GM23338 (cell line): ENCODE measurements around the gene DTNA. TPM values are rescaled to one million over a fixed set of nuclear protein-coding genes. Genes with fewer than 3 reads are reported as not detected.
"Not testable (repeated sequence)": the region's sequence is repeated elsewhere in the genome, so short reads cannot be mapped to it uniquely, and the experiment has no call there.

Experiments used
- ATAC-seq: fragments of 200-7000 bp; cut with Tn5 transposase; 3 replicates; pipeline ENCODE4 v1.9.1; 2020
- DNase-seq: peaks from one replicate; pipeline ENCODE4 v3.0.0-alpha.2; 2015; ENCODE audit warnings: low spot score
- H2AFZ ChIP-seq: fragments of 200-600 bp; sonication (generic); 2 replicates; pipeline ENCODE4 v1.8.0; 2016; ENCODE audit warnings: antibody characterized with exemption, mild to moderate bottlenecking, moderate library complexity
- H3F3A ChIP-seq: fragments of 200-600 bp; sonication (generic); replicated peaks from 2 replicates; pipeline ENCODE4 v1.8.0; 2017; ENCODE audit warnings: antibody characterized with exemption, mixed run types, low read depth
- H3K27ac ChIP-seq: fragments of 200-600 bp; sonication (generic); 2 replicates; pipeline ENCODE4 v1.6.1; 2016; ENCODE audit warnings: low read depth
- H3K27me3 ChIP-seq: fragments of 200-600 bp; sonication (generic); 2 replicates; pipeline ENCODE4 v1.8.0; 2016; ENCODE audit warnings: mild to moderate bottlenecking, mixed run types, moderate library complexity; ENCODE audit not compliant: insufficient read depth
- H3K36me3 ChIP-seq: fragments of 200-600 bp; sonication (generic); 2 replicates; pipeline ENCODE4 v1.8.0; 2016; ENCODE audit warnings: mild to moderate bottlenecking; ENCODE audit not compliant: insufficient read depth
- H3K4me1 ChIP-seq: fragments of 200-600 bp; sonication (generic); 2 replicates; pipeline ENCODE4 v1.8.0; 2016; ENCODE audit warnings: mild to moderate bottlenecking, moderate library complexity; ENCODE audit not compliant: insufficient read depth
- H3K4me2 ChIP-seq: fragments of 200-600 bp; sonication (generic); 2 replicates; pipeline ENCODE4 v1.7.1; 2017; ENCODE audit warnings: mixed run types
- H3K4me3 ChIP-seq: fragments of 200-600 bp; sonication (generic); 2 replicates; pipeline ENCODE4 v1.6.1; 2016; ENCODE audit warnings: mixed run types
- H3K79me2 ChIP-seq: fragments of 200-600 bp; sonication (generic); replicated peaks from 2 replicates; pipeline ENCODE4 v1.8.0; 2017; ENCODE audit warnings: mild to moderate bottlenecking; ENCODE audit not compliant: insufficient read depth
- H3K9me2 ChIP-seq: fragments of 200-600 bp; sonication (generic); 2 replicates; pipeline ENCODE4 v1.8.0; 2017; ENCODE audit not compliant: insufficient read depth
- H4K20me1 ChIP-seq: fragments of 200-600 bp; sonication (generic); replicated peaks from 2 replicates; pipeline ENCODE4 v1.8.0; 2017; ENCODE audit warnings: mild to moderate bottlenecking; ENCODE audit not compliant: insufficient read depth
- H3K27ac Mint-ChIP-seq: 2 replicates; pipeline ENCODE4 v1.8.0; 2020; ENCODE audit warnings: inconsistent platforms, mild to moderate bottlenecking, moderate library complexity, mixed read lengths
- H3K27me3 Mint-ChIP-seq: 3 replicates; pipeline ENCODE4 v1.8.0; 2022; ENCODE audit warnings: low read depth, mild to moderate bottlenecking, moderate library complexity, mixed read lengths, inconsistent platforms; ENCODE audit not compliant: insufficient read depth, poor library complexity
- H3K36me3 Mint-ChIP-seq: 3 replicates; pipeline ENCODE4 v1.8.0; 2021; ENCODE audit warnings: low read depth, mild to moderate bottlenecking, inconsistent platforms, moderate library complexity, mixed read lengths
- H3K4me1 Mint-ChIP-seq: 3 replicates; pipeline ENCODE4 v1.8.0; 2020; ENCODE audit warnings: mild to moderate bottlenecking, inconsistent platforms, mixed read lengths
- H3K4me3 Mint-ChIP-seq: 3 replicates; pipeline ENCODE4 v1.8.0; 2021; ENCODE audit warnings: moderate library complexity, mild to moderate bottlenecking, inconsistent platforms, mixed read lengths
- H3K9me3 Mint-ChIP-seq: 3 replicates; pipeline ENCODE4 v1.8.0; 2020; ENCODE audit warnings: moderate library complexity, mild to moderate bottlenecking, inconsistent platforms, mixed read lengths
- CREB1 ChIP-seq: fragments of 250-450 bp; sonication (Bioruptor Pico); IDR thresholded peaks from 2 replicates; pipeline ENCODE4 v1.5.0; 2020; ENCODE audit warnings: low read depth, mild to moderate bottlenecking, moderate library complexity
- ETS1 ChIP-seq: IDR thresholded peaks from 2 replicates; pipeline ENCODE4 v1.6.1; 2016; ENCODE audit warnings: antibody characterized with exemption
- EZH2 ChIP-seq: fragments of 200-600 bp; sonication (generic); IDR thresholded peaks from one replicate; pipeline ENCODE4 v1.8.0; 2017; ENCODE audit warnings: antibody characterized with exemption, mild to moderate bottlenecking, low read depth; ENCODE audit not compliant: unreplicated experiment
- JUNB ChIP-seq: IDR thresholded peaks from one replicate; pipeline ENCODE4 v1.6.1; 2016; ENCODE audit warnings: antibody characterized with exemption; ENCODE audit not compliant: unreplicated experiment
- NANOG ChIP-seq: IDR thresholded peaks from 2 replicates; pipeline ENCODE4 v1.6.1; 2016; ENCODE audit warnings: antibody characterized with exemption, borderline replicate concordance
- POLR2AphosphoS5 ChIP-seq: IDR thresholded peaks from 2 replicates; pipeline ENCODE4 v1.6.1; 2016; ENCODE audit warnings: antibody characterized with exemption, low read depth
- REST ChIP-seq: IDR thresholded peaks from one replicate; pipeline ENCODE4 v1.6.1; 2018; ENCODE audit warnings: antibody characterized with exemption; ENCODE audit not compliant: unreplicated experiment
- STAT1 ChIP-seq: IDR thresholded peaks from one replicate; pipeline ENCODE4 v1.6.1; 2016; ENCODE audit warnings: antibody characterized with exemption; ENCODE audit not compliant: unreplicated experiment
- ZNF114 ChIP-seq: fragments of 250-450 bp; sonication (Bioruptor Pico); IDR thresholded peaks from 2 replicates; pipeline ENCODE4 v1.5.0; 2020; ENCODE audit warnings: mild to moderate bottlenecking, moderate library complexity
- ZNF462 ChIP-seq: fragments of 250-450 bp; sonication (Bioruptor Pico); IDR thresholded peaks from 2 replicates; pipeline ENCODE4 v1.5.0; 2020; ENCODE audit warnings: mild to moderate bottlenecking, moderate library complexity
- polyA plus RNA-seq: library from polyadenylated mRNA; unstranded; fragments of >200 nt; fragmentation: Nextera tagmentation; extraction: Ambion mirVana; gene quantifications from 2 replicates; pipeline ENCODE4 v1.2.1, GENCODE V29; 2016
- total RNA-seq: library from RNA; depleted of rRNA; stranded (reverse); fragments of >200 nt; shearing (Covaris generic); gene quantifications from 2 replicates; pipeline ENCODE4 v1.2.3, GENCODE V29; 2014

The DTNA gene
- total and polyA plus RNA-seq, 2 experiments from 2014 or later: 11.5 to 25.1 TPM

GRCh38 chr18:34916539-34916938, 206.4 kb downstream of the DTNA start:
- H3K27ac ChIP-seq, ATAC-seq, H3K4me3 Mint-ChIP-seq, H3K27me3 Mint-ChIP-seq, H3K4me1 Mint-ChIP-seq, DNase-seq, H3K9me2 ChIP-seq, H3K27ac Mint-ChIP-seq, H3K4me3 ChIP-seq, H3K4me2 ChIP-seq, H3K36me3 Mint-ChIP-seq, H3K36me3 ChIP-seq, H3K27me3 ChIP-seq, H4K20me1 ChIP-seq, H3K79me2 ChIP-seq, H3K4me1 ChIP-seq, H3F3A ChIP-seq, H3K9me3 Mint-ChIP-seq, H2AFZ ChIP-seq: not testable (repeated sequence)

GRCh38 chr18:34918856-34919255, 208.8 kb downstream of the DTNA start:
- H3K36me3 ChIP-seq: no peaks in the 10 kb centered on the region
- H3K79me2 ChIP-seq: no peaks in the 10 kb centered on the region
- no peaks in the 10 kb centered on the region for H3K9me2 ChIP-seq
- H3K36me3 Mint-ChIP-seq: no peaks in the 10 kb centered on the region
- peaks cover 6% of the 10 kb centered on the region; the same call in 2 of the 3 replicates for H3K4me1 Mint-ChIP-seq
- no peaks in the 10 kb centered on the region for H3K4me1 ChIP-seq
- no peak for ATAC-seq
- DNase-seq: no peak
- no peaks in the 10 kb centered on the region for H3K27me3 ChIP-seq
- no peak overlapping the region for H3K4me2 ChIP-seq
- peak overlapping the region; percentile 47; the same call in 1 of the 2 replicates for H2AFZ ChIP-seq
- no peaks in the 10 kb centered on the region; the same call in 2 of the 3 replicates for H3K9me3 Mint-ChIP-seq
- H3K27ac ChIP-seq: no peak overlapping the region
- H3K4me3 Mint-ChIP-seq: no peak overlapping the region
- no peaks in the 10 kb centered on the region for H3K27me3 Mint-ChIP-seq
- no peak overlapping the region for H3K27ac Mint-ChIP-seq
- no peak overlapping the region for H3K4me3 ChIP-seq
- H4K20me1 ChIP-seq: no peaks in the 10 kb centered on the region
- no peaks in the 10 kb centered on the region for H3F3A ChIP-seq
- TF ChIP-seq ZNF114 (no peak), STAT1 (no peak), EZH2 (no peak), ETS1 (no peak), POLR2AphosphoS5 (no peak), JUNB (no peak), NANOG (no peak), ZNF462 (CRISPR knock-in tag) (no peak), CREB1 (CRISPR knock-in tag) (no peak), REST (no peak)
